ENCODE results near the gene CLCN6. TPM values are rescaled to one million over a fixed set of nuclear protein-coding genes. Genes with fewer than 3 reads are reported as not detected.

The CLCN6 gene
- total and polyA plus RNA-seq, 2 of the 8 experiments (the other 6 are each of a cell fraction or from before 2014, with no cell fraction given): 15.7 to 26.0 TPM

GRCh38 chr1:11761285-11761684, 44.7 kb upstream of the CLCN6 start (continued):
- TF ChIP-seq MAFK (IDR thresholded peaks at IDR 0.05; ENCODE audit: low read depth, low read length) (no peak), ASH2L (IDR thresholded peaks at IDR 0.05; ENCODE audit: low read length) (no peak)
